Measurements from ENCODE around the gene UHRF1.

UHRF1 gene

DNA sequence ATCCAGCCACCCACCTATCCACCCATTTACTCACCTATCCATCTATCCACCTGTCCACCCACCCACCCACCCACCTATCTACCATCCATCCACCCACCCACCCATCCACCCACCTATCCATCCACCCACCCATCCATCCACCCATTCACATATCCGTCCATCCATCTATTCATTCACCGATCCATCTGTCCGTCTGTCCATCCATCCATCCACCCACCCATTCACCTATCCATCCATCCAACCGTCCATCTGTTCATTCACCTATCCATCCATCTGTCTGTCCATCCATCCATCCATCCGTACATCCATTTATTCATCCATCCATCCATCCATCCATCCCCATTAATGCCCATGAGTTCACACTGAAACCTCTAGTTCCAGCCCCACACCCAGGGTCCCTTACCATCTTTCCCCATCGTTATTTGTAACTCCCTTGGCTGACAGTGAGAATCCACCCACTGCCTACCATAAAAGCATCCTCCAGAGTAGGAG is 90.9 kb downstream of the UHRF1 start:
- Mint-ChIP-seq H3K4me1 (peaks cover 8% of the 10 kb centered on the region), H3K27ac (peak overlapping the region in 1 of 2 donors; percentile 30)

DNA sequence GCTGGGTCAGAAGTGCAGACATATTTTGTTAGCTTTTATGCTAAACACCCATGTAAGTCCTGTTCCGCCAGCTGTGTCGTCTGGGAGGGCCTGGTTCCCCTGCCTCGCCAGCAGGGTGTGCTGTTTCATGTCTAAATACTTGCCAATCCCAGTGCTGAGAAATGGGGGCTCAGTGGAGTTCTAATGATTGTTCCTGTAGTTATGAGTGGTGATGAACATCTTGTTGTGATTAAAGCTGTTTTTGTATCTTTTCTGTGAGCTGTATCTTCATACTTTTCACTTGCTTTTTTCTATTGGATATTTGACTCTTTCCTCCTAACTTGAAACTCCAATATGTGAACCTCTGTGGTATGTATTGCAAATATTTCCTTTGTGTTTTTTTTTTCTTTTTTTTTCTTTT is 92.3 kb downstream of the UHRF1 start:
- no peak for ATAC-seq
- H3K27me3 Mint-ChIP-seq: no peaks in the 10 kb centered on the region
- H3K27ac Mint-ChIP-seq: peak overlapping the region in 1 of 2 donors; percentile 55
- no peak overlapping the region for H3K4me3 Mint-ChIP-seq
- no peaks in the 10 kb centered on the region for H3K9me3 Mint-ChIP-seq
- DNase-seq: peak; percentile 12 to 22
- H3K4me1 Mint-ChIP-seq: peaks cover 8% of the 10 kb centered on the region

More for the DNA sequence above, 90.9 kb downstream of the UHRF1 start:
- Mint-ChIP-seq H3K27me3 (no peaks in the 10 kb centered on the region), H3K9me3 (no peaks in the 10 kb centered on the region), H3K4me3 (no peak overlapping the region)
- DNase-seq: no peak
- no peak for ATAC-seq

DNA sequence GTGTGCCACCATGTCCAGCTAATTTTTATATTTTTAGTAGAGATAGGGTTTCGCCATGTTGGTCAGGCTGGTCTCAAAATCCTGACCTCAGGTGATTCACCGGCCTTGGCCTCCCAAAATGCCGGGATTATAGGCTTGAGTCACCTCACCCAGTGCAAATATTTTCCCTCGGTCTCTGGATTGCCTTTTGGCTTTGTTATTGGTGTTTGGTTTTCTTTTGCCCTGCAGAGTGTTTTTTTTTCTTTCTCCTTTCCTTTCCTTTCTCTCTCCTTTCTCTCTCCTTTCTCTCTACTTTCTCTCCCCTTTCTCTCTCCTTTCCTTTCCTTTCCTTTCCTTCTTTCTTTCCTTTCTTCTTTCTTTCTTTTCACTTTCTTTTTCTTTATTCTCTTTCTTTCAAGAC is 92.8 kb downstream of the UHRF1 start:
- DNase-seq (no peak), ATAC-seq (no peak)
- Mint-ChIP-seq H3K27me3 (no peaks in the 10 kb centered on the region), H3K27ac (peak overlapping the region in 1 of 2 donors; percentile 66), H3K4me1 (peaks cover 11% of the 10 kb centered on the region), H3K9me3 (peaks cover 2 to 4% of the 10 kb centered on the region in 2 donors), H3K4me3 (no peak overlapping the region)

DNA sequence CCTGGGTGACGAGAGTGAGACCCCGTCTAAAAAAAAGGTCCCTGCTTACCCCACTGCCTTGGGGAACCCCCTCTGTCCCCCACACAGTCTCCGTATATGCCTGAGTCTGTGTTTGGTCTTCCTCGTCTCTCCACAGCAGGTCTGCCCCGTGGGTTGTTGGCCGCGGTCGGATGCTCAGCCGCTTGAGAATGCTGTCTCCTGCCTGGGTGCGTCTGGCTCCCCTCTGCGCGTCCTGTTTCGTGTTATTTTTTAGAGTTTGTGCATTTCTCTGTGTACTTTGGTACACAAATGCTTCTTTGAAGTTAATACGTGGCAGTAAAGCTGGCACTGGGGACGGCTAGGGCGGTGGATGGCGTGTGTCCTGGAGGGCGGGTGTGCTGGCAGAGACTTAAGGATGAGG is 94.5 kb downstream of the UHRF1 start:
- Mint-ChIP-seq H3K27ac (no peak overlapping the region), H3K27me3 (no peaks in the 10 kb centered on the region), H3K4me1 (peaks cover 14% of the 10 kb centered on the region), H3K4me3 (no peak overlapping the region), H3K9me3 (peaks cover 5 to 12% of the 10 kb centered on the region in 2 donors)
- DNase-seq (no peak), ATAC-seq (no peak)

DNA sequence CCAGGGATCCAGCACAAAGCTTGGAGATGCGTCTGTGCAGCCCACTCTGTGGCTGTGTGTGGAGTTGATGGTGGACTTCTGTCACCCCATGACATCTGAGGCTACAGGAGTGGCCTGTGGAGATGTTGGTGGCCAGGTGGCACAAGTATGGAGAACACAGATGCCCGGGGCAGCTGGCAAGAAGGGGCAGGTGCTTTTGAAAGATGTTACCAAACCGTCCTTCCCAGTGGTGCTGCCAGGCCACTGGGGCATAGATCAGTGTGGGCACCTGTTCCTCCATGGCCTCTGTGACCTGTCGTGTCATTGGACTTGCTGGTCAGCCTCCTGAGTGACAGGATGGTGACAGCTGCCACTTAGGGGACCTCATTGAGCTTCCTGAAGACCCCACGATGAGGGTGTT is 95.8 kb downstream of the UHRF1 start:
- H3K27ac Mint-ChIP-seq: no peak overlapping the region
- ATAC-seq: no peak
- H3K27me3 Mint-ChIP-seq: no peaks in the 10 kb centered on the region
- H3K9me3 Mint-ChIP-seq: peaks cover 5 to 12% of the 10 kb centered on the region in 2 donors
- H3K4me1 Mint-ChIP-seq: peaks cover 14% of the 10 kb centered on the region
- no peak overlapping the region for H3K4me3 Mint-ChIP-seq
- DNase-seq: no peak

DNA sequence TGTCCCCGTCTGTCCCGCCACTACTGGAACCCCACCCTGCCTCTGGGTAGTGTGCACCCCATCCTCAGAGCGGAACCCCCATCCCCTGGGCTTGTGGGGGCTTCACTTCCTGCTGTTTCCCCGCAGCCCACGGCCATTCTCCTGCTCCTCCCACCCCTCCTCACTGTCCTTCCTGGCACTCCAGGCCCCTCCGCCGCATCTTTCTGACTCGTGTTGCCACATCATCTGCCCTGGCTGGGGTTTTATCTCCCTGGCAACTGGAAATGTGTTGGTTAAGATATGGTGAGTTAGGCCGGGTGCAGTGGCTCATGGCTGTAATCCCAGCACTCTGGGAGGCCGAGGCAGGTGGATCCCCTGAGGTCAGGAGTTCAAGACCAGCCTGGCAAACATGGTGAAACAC is 96.9 kb downstream of the UHRF1 start:
- Mint-ChIP-seq H3K27me3 (no peaks in the 10 kb centered on the region), H3K4me1 (peaks cover 17% of the 10 kb centered on the region), H3K4me3 (no peak overlapping the region), H3K27ac (peak overlapping the region in 1 of 2 donors; percentile 82), H3K9me3 (peaks cover 5 to 12% of the 10 kb centered on the region in 2 donors)
- ATAC-seq (no peak), DNase-seq (no peak)

DNA sequence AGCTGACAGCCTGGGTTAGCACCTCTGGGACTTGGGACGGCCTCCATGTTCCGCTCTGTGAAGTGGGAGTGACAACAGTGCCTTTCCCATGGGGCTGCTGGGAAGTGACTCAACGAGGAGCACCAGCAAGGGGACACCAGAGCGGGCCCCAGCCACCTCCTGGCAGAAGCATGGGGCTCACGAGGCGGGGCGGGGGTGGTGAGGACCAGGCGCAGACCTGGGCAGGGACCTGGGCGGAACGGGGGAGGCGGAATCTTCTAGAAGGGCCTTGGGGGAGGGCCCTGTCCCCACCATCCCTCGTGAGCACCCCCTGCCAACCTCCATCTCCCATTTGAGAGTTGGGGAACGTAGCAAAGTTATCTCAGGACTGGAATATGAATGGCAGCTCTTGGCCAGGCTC is 97.5 kb downstream of the UHRF1 start:
- DNase-seq (no peak), ATAC-seq (no peak)
- peaks cover 5 to 12% of the 10 kb centered on the region in 2 donors for H3K9me3 Mint-ChIP-seq
- no peaks in the 10 kb centered on the region for H3K27me3 Mint-ChIP-seq
- H3K4me3 Mint-ChIP-seq: no peak overlapping the region
- H3K27ac Mint-ChIP-seq: no peak overlapping the region
- peaks cover 19% of the 10 kb centered on the region for H3K4me1 Mint-ChIP-seq

Measured in stimulated activated naive CD8-positive, alpha-beta T cell treated with anti-CD3 and anti-CD28 coated beads, Interleukin-15, amount 100 ng/mL, for 72 hours (primary cell).